ENCODE measurements around the gene SUPT4H1. TPM values are rescaled to one million over a fixed set of nuclear protein-coding genes. Genes with fewer than 3 reads are reported as not detected.

The SUPT4H1 gene
- total and polyA plus RNA-seq, 9 of the 15 experiments (the other 6 are each of a cell fraction or from before 2014, with no cell fraction given), result 62.1 to 320 (median 117) TPM

GRCh38 chr17:58327363-58328194 is 24.4 kb downstream of the SUPT4H1 start:
- H2AFZ ChIP-seq (ENCODE audit: low read depth, low read length), result no peak overlapping the region
- H3K36me3 ChIP-seq (ENCODE audit: control insufficient read depth, insufficient read depth, low read length), result peaks cover 28% of the 10 kb centered on the region
- DNase-seq (ENCODE audit: extremely low read depth in 1 of 4, low spot score in 3 of 4) (peak in 1 of 4 experiments; percentile 41), ATAC-seq (no peak), FAIRE-seq (no peak)
- BruUV-seq (replicated peaks), result no TSS peak
- H4K20me1 ChIP-seq (replicated peaks; ENCODE audit: control insufficient read depth, insufficient read depth, low read length), result peaks cover 38% of the 10 kb centered on the region
- H3K79me2 ChIP-seq (ENCODE audit: control insufficient read depth, insufficient read depth, low read length), result peaks cover 50% of the 10 kb centered on the region
- CTCF ChIA-PET (ENCODE audit: low intra/inter-chr PET ratio), result no interaction called here
- H3K9me3 ChIP-seq (replicated peaks; ENCODE audit: control insufficient read depth, insufficient read depth, low read depth, low read length), result no peaks in the 10 kb centered on the region
- peaks cover 3% of the 10 kb centered on the region for H3K9me1 ChIP-seq (ENCODE audit: control insufficient read depth, insufficient read depth, low read length)
- H3K9ac ChIP-seq (ENCODE audit: insufficient read depth in 1 of 2, low read depth in 2 of 2, low read length in 2 of 2), result peak overlapping the region; percentile 36 to 89; a peak in 3 of 4 replicates
- in situ Hi-C loops (cut with MboI), result no loop called here
- H3K4me3 ChIP-seq, result no peak overlapping the region
- intact Hi-C loops (cut with micrococcal nuclease), result no loop called here
- WGBS (ENCODE audit: insufficient coverage, low coverage, missing lambda C conversion rate), result 23% methylated on average over 17 of the region's 19 CpGs
- H3K4me2 ChIP-seq (ENCODE audit: insufficient read depth, low read length), result peak overlapping the region; percentile 90
- POLR2A ChIA-PET, result interaction anchor here (0.5 to 3.2 kb wide), 21 partner anchors 10 to 1510 kb away, joined by 3 to 35 read pairs (median 4); partner anchors contain the start of genes MPO, RNF43, SUPT4H1 and TRIM25
- H3K27me3 ChIP-seq (ENCODE audit: control insufficient read depth in 2 of 2, insufficient read depth in 2 of 2, low read length in 2 of 2), result no peaks in the 10 kb centered on the region
- H3K4me1 ChIP-seq (replicated peaks in 1 of 2; ENCODE audit: control insufficient read depth in 2 of 2, insufficient read depth in 2 of 2, low read length in 2 of 2), result peaks cover 17 to 54% of the 10 kb centered on the region in 2 experiments
- peak overlapping the region; percentile 99; the same call in 1 of the 3 replicates for H3K27ac ChIP-seq (ENCODE audit: extremely low read depth, low read depth, low read length)
- TF ChIP-seq RBM22 (IDR thresholded peaks at IDR 0.05; ENCODE audit: low read depth, low read length, poor library complexity, severe bottlenecking) (peak; percentile 100), ZNF444 (CRISPR knock-in tag; IDR thresholded peaks at IDR 0.05) (no peak), SAFB (IDR thresholded peaks at IDR 0.05; ENCODE audit: borderline replicate concordance, low read depth, low read length) (0 out of 2 replicates have a peak, but pooled peaks have one; percentile 20), BCOR (IDR thresholded peaks at IDR 0.05) (no peak), SNIP1 (IDR thresholded peaks at IDR 0.05; ENCODE audit: low read depth) (no peak), MITF (IDR thresholded peaks at IDR 0.05) (no peak), POLR2AphosphoS2 (IDR thresholded peaks at IDR 0.05; ENCODE audit: low read length) (no peak), KDM5B (IDR thresholded peaks at IDR 0.05; ENCODE audit: insufficient replicate concordance, low read depth, low read length) (peak; percentile 12), FUS (optimal IDR thresholded peaks at IDR 0.05; ENCODE audit: low read depth, low read length) (no peak), DDX20 (tag; IDR thresholded peaks at IDR 0.05; ENCODE audit: low read depth) (no peak), HDAC6 (IDR thresholded peaks at IDR 0.05; ENCODE audit: low read depth, low read length) (no peak; the same call in 1 of the 2 replicates), ZBTB7A (IDR thresholded peaks at IDR 0.05; ENCODE audit: borderline replicate concordance, control insufficient read depth, low read depth, low read length) (peak; percentile 83)
- TF ChIP-seq, protein P1, sequence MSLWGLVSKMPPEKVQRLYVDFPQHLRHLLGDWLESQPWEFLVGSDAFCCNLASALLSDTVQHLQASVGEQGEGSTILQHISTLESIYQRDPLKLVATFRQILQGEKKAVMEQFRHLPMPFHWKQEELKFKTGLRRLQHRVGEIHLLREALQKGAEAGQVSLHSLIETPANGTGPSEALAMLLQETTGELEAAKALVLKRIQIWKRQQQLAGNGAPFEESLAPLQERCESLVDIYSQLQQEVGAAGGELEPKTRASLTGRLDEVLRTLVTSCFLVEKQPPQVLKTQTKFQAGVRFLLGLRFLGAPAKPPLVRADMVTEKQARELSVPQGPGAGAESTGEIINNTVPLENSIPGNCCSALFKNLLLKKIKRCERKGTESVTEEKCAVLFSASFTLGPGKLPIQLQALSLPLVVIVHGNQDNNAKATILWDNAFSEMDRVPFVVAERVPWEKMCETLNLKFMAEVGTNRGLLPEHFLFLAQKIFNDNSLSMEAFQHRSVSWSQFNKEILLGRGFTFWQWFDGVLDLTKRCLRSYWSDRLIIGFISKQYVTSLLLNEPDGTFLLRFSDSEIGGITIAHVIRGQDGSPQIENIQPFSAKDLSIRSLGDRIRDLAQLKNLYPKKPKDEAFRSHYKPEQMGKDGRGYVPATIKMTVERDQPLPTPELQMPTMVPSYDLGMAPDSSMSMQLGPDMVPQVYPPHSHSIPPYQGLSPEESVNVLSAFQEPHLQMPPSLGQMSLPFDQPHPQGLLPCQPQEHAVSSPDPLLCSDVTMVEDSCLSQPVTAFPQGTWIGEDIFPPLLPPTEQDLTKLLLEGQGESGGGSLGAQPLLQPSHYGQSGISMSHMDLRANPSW (CRISPR knock-in tag; IDR thresholded peaks at IDR 0.05), result no peak; the same call in 1 of the 2 replicates
- TF ChIP-seq, protein P2, sequence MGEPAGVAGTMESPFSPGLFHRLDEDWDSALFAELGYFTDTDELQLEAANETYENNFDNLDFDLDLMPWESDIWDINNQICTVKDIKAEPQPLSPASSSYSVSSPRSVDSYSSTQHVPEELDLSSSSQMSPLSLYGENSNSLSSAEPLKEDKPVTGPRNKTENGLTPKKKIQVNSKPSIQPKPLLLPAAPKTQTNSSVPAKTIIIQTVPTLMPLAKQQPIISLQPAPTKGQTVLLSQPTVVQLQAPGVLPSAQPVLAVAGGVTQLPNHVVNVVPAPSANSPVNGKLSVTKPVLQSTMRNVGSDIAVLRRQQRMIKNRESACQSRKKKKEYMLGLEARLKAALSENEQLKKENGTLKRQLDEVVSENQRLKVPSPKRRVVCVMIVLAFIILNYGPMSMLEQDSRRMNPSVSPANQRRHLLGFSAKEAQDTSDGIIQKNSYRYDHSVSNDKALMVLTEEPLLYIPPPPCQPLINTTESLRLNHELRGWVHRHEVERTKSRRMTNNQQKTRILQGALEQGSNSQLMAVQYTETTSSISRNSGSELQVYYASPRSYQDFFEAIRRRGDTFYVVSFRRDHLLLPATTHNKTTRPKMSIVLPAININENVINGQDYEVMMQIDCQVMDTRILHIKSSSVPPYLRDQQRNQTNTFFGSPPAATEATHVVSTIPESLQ (CRISPR knock-in tag; IDR thresholded peaks at IDR 0.05), result no peak
